Measurements from ENCODE around the gene ZNF302. TPM values are rescaled to one million over a fixed set of nuclear protein-coding genes. Genes with fewer than 3 reads are reported as not detected.

Gene ZNF302
- total RNA-seq, 1 donor from 2014 or later = 38.8 TPM

DNA sequence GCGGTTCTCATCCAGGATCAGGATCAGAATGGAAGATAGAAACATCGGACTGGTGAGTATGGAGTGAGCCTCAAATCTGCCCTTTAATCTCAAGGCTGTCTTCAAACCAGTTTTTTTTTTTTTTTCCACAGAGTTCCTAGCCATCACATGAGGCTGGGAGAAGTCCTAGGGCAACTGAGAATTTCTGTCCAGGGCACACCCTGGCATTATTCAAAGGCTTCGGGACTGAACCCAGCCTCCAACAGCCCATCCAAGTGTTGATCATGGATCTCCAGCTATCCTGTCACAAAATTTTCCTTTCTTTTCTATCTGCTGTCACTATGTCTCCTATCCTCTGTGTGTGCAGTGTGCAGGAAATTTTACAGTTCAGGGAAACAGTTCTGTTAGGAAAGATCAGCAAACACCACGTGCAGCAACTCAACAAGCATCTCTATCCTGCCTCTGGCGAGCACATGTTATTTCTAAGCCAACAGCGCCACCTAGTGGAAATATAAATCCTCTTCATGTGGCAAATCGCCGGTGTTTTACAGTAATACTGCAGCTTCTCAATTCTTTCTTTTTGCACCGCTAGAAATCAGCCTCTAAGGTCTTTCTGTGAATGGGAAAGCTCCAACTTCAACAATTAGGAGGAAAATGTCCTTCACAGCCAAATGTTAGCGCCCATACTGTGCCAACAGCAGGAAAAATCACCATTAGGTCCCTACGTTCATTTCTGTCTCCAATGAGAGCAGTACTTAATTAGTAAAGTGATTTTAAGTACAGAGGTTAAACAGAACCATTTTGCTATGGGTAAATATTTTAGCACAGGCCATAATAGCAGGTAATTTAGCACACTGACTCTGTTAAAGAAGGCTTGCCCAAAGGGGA lies 35.1 kb downstream of the ZNF302 start:
- H3K9me3 Mint-ChIP-seq (ENCODE audit: unreplicated experiment) = peaks cover 15% of the 10 kb centered on the region
- H3K36me3 Mint-ChIP-seq (ENCODE audit: unreplicated experiment) = peaks cover 6% of the 10 kb centered on the region
- no peak overlapping the region for H3K4me3 Mint-ChIP-seq (ENCODE audit: unreplicated experiment)
- TF ChIP-seq, protein P1, sequence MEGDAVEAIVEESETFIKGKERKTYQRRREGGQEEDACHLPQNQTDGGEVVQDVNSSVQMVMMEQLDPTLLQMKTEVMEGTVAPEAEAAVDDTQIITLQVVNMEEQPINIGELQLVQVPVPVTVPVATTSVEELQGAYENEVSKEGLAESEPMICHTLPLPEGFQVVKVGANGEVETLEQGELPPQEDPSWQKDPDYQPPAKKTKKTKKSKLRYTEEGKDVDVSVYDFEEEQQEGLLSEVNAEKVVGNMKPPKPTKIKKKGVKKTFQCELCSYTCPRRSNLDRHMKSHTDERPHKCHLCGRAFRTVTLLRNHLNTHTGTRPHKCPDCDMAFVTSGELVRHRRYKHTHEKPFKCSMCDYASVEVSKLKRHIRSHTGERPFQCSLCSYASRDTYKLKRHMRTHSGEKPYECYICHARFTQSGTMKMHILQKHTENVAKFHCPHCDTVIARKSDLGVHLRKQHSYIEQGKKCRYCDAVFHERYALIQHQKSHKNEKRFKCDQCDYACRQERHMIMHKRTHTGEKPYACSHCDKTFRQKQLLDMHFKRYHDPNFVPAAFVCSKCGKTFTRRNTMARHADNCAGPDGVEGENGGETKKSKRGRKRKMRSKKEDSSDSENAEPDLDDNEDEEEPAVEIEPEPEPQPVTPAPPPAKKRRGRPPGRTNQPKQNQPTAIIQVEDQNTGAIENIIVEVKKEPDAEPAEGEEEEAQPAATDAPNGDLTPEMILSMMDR (IDR thresholded peaks at IDR 0.05; ENCODE audit: partially characterized antibody, unreplicated experiment) = peak; percentile 92
- H3K4me1 Mint-ChIP-seq (ENCODE audit: low read depth, unreplicated experiment) = no peaks in the 10 kb centered on the region
- H3K27ac Mint-ChIP-seq (ENCODE audit: unreplicated experiment) = no peak overlapping the region
- H3K27me3 Mint-ChIP-seq (ENCODE audit: unreplicated experiment) = no peaks in the 10 kb centered on the region
- no peak for DNase-seq

GRCh38 chr19:34713262-34713637 lies 35.8 kb downstream of the ZNF302 start:
- no peak for DNase-seq
- no peak overlapping the region for H3K27ac Mint-ChIP-seq (ENCODE audit: unreplicated experiment)
- H3K9me3 Mint-ChIP-seq (ENCODE audit: unreplicated experiment) = peaks cover 15% of the 10 kb centered on the region
- TF ChIP-seq, protein P1 (IDR thresholded peaks at IDR 0.05; ENCODE audit: partially characterized antibody, unreplicated experiment) = no peak
- peaks cover 6% of the 10 kb centered on the region for H3K36me3 Mint-ChIP-seq (ENCODE audit: unreplicated experiment)
- H3K27me3 Mint-ChIP-seq (ENCODE audit: unreplicated experiment) = no peaks in the 10 kb centered on the region
- no peaks in the 10 kb centered on the region for H3K4me1 Mint-ChIP-seq (ENCODE audit: low read depth, unreplicated experiment)
- no peak overlapping the region for H3K4me3 Mint-ChIP-seq (ENCODE audit: unreplicated experiment)

DNA sequence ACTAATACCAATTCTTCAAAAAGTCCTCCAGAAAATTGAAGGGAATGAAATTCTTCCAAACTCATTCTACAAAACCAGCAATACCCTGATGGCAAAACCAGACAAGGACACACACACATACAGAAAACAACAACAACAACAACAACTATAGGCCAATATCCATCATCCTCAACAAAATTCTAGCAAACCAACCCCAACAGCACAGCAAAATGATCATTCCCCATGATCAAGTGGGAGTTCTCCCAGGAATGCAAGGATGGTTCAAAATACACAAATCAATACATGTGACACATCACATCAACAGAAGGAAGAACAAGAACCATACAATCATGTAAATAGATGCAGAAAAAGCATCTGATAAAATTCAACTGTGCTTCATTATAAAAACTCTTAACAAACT lies 37.9 kb downstream of the ZNF302 start:
- Mint-ChIP-seq H3K4me3 (ENCODE audit: unreplicated experiment) (no peak overlapping the region), H3K27ac (ENCODE audit: unreplicated experiment) (no peak overlapping the region), H3K4me1 (ENCODE audit: low read depth, unreplicated experiment) (no peaks in the 10 kb centered on the region), H3K27me3 (ENCODE audit: unreplicated experiment) (no peaks in the 10 kb centered on the region), H3K9me3 (ENCODE audit: unreplicated experiment) (peaks cover 14% of the 10 kb centered on the region), H3K36me3 (ENCODE audit: unreplicated experiment) (peaks cover 6% of the 10 kb centered on the region)
- DNase-seq = no peak
- TF ChIP-seq, protein P1 (IDR thresholded peaks at IDR 0.05; ENCODE audit: partially characterized antibody, unreplicated experiment) = no peak

- peaks cover 5% of the 10 kb centered on the region for H3K27me3 Mint-ChIP-seq (ENCODE audit: unreplicated experiment)
Measured at GRCh38 chr19:34722353-34722752, 44.9 kb downstream of the ZNF302 start.

GRCh38 chr19:34725400-34725799 lies 47.9 kb downstream of the ZNF302 start:
- peaks cover 5% of the 10 kb centered on the region for H3K27me3 Mint-ChIP-seq (ENCODE audit: unreplicated experiment)
- no peaks in the 10 kb centered on the region for H3K4me1 Mint-ChIP-seq (ENCODE audit: low read depth, unreplicated experiment)
- no peak overlapping the region for H3K4me3 Mint-ChIP-seq (ENCODE audit: unreplicated experiment)
- H3K36me3 Mint-ChIP-seq (ENCODE audit: unreplicated experiment) = no peaks in the 10 kb centered on the region
- TF ChIP-seq, protein P1 (IDR thresholded peaks at IDR 0.05; ENCODE audit: partially characterized antibody, unreplicated experiment) = no peak
- peaks cover 5% of the 10 kb centered on the region for H3K9me3 Mint-ChIP-seq (ENCODE audit: unreplicated experiment)
- no peak overlapping the region for H3K27ac Mint-ChIP-seq (ENCODE audit: unreplicated experiment)
- DNase-seq = no peak

More at GRCh38 chr19:34722353-34722752, 44.9 kb downstream of the ZNF302 start:
- TF ChIP-seq, protein P1 (IDR thresholded peaks at IDR 0.05; ENCODE audit: partially characterized antibody, unreplicated experiment) = no peak
- H3K4me3 Mint-ChIP-seq (ENCODE audit: unreplicated experiment) = no peak overlapping the region
- H3K9me3 Mint-ChIP-seq (ENCODE audit: unreplicated experiment) = peaks cover 3% of the 10 kb centered on the region
- no peaks in the 10 kb centered on the region for H3K4me1 Mint-ChIP-seq (ENCODE audit: low read depth, unreplicated experiment)
- DNase-seq = no peak
- H3K36me3 Mint-ChIP-seq (ENCODE audit: unreplicated experiment) = no peaks in the 10 kb centered on the region
- no peak overlapping the region for H3K27ac Mint-ChIP-seq (ENCODE audit: unreplicated experiment)

All from glutamatergic neuron (in vitro differentiated cells).